NCI-H345 treated with DMSO at 0.1 percent for 48 hours (cell line): ENCODE data around the gene ZDHHC14.

ENCODE experiments used
- DNase-seq: peaks from one replicate; lab custom pipeline; 2025; ENCODE audit not compliant: unreplicated experiment; lab: John Stamatoyannopoulos, UW

Gene ZDHHC14

DNA sequence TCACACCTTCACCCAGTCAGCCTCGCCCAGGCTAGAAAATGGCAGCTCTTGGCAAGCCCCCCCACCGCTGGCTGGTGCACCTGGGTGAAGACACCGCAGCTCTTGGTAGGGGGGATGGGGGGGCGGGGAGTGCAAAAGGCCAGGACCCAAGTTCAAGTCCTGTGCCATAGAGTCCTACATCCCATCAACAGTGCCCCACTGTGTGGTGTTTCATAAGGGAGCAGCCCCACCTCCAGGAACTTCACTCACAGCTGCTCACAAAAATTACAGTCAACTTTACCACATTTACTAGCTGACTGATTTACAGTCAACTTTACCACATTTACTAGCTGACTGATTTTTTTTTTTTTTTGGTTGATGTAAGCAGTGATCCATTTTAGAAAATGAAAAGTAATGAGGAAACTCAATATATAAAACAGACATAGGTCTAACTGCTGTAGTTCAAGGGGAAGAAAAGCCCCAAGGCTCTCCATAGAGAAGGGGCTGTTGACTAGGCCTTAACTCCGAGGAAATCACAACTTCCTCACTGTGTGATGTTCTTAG, 233.1 kb downstream of the ZDHHC14 start:
- DNase-seq = no peak

DNA sequence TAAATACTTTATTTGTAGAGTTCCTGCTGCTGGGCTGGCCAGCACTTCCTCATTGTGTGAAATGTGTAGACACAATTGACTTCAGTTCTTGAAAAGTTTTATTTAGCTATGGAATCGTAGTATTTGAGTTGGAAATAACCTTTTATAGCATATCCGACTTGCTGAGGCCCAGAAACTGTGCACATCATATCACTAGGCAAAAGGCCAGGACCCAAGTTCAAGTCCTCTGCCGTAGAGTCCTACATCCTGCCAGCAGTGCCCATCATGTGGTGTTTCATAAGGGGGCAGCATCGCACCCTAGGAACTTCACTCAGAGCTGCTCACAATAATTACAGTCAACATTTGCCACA, 234.4 kb downstream of the ZDHHC14 start:
- DNase-seq = no peak

DNA sequence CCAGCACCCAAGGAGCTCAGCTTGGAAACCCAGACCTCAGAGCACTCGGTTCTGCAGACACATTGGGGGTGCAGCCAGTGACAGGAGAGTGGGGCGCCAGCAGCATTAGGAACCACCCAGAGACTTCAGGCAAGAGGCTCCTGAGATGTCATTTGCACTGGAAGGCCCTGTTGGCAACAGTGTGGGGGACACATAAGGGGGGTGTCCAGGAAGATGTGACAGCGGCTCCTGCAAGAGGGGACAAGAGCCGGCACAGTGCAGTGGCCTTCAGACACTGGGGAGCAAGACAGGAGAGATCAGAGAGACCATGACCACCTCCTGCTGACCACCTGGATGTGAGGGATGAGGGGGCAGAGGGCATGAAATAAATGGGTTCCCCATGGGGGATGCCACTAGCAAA, 235.0 kb downstream of the ZDHHC14 start:
- DNase-seq = no peak

DNA sequence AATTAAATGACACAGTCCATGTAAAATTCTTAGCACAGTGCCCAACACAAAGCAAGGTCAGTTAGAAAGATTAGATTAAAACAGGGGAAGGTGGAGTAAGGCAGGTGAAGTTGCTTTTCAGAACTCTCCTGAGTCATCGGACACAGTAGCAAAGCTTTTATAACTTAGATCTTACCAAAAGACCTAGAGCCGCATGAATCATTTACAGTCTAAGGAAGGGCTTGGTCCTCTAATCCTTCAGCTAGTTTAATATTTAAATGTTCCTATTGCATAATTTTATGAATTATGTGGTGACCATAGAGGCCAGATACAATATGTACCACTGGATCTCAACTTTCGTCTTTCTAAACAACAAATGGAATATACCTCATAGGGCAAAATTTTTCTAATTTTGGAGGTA, 240.0 kb downstream of the ZDHHC14 start:
- no peak for DNase-seq

DNA sequence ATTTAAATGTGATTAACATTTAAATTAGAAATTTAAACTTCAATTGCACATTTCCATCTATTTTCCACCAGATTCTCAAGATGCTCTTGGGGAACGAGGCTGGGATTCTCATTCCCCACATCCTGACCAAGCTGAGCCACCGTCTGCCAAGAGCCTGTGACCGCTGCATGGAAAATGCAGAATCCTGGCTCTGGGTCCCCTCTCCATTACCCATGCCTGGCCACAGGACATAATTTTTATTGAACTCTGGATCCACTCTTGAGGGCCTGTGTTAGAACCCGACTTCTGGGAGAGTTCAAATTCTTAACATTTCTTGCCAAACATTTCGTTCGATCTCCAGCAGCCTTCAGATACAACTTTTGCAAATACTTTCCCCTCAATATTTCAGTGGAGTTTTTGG, 240.4 kb downstream of the ZDHHC14 start:
- DNase-seq = no peak

DNA sequence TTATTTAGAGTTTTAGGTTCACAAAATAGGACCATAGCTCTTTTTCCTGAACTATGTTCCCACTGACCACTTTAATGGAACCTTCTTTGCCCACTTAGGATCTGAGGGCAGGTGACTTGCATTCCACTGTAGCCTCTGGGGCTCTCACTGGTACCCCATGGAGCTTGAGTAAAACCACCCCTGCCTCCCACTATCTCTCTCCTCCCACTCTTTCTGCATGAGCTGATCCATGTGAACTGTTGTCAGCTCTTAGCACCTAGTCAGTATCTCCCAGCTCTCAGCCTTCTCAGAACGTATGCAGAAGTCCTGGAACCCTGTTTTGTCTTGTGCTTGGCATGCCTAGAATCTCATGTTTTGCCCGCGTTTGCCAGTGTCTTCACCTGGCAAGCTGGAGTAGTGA, 241.4 kb downstream of the ZDHHC14 start:
- no peak for DNase-seq

DNA sequence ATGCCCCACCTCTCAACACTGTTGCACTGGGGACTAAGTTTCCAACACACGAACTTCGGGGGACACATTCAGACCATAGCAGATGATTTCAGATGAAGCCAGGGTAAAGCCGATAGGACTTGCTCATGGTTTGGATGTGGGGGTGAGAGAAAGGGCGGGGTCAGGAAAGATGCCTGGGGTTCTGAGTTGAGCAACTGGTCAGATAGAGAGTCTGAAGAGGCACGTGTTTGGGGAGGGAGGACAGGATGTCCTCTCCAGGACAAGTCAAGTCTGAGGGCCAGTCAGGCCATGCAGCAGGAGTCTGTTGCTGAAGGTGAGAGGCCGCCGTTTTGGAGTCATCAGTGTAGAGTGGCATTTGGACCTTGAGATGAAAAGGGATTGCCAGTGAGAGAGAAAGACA, 244.1 kb downstream of the ZDHHC14 start:
- no peak for DNase-seq

DNA sequence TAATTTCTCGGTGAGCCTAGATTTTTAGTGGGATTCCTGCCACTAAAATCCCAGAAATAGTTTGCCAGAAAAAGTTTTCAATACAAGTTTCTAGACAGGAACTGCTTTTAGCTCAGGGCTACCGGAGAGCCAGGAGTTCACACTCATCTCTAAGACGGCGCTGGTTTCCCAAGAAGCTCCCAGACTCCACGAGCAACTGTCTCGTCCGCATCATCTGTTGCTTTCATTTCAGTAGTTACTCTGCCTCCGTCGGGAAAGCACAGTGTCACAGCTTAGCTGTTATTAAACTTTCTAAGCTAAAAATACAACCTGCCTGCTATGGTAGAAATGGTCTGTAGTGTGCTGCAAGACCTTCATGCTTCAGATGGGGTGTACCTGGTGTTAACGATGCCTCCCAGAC, 244.8 kb downstream of the ZDHHC14 start:
- no peak for DNase-seq

DNA sequence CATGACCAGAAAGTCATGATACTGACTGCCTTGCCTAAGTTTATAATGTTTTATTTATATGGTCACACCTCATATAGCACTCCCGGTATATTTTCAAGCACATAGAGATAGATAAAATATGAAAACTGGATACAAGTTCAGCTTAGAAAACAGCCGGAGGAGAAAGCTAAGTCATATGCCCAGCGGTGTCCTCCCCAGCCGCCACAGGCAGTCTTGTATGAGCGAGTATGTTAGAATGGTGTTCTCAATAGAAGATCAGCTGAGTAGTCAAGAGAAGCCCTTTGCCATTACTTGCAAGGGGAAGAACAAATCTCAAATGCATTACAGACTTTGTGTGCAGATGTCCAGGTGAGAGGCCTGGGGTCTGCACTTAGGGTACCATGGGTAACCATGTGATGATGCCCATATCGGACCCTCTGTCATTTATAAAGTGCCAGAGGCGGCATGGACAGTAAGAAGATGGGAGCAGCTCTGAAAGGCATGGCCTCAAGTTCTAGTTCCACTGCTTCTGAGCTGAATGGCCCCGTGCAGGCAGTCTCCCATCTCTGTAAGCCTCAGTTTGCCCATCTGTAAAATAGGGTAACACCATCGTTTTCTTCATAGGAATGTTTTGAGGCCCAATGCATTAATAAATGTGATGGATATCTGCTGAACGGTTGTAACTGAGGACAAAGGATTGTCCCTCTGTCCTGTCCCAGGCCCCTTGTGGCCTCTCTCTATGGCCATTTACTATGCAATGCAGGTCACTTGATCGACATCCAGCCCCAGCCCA, 246.4 kb downstream of the ZDHHC14 start:
- DNase-seq = no peak

DNA sequence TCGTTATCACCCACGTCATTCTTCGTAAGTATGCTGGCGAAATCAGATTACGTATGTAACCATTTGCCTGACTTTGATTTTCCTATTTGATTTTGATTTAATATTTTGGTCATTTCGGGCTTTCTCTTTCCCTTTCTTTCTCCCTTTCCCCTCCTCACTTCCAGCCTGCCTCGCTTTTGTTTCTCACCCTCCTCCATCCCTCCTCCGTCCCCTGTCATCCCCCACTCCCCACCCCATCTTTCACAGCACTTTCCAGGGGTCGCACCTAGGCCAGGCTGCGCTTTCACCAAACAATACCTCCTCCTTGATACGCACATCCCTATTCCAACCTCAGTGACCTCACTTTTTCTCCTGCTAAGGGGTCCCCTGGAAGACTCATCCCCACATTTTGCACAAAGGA, 247.5 kb downstream of the ZDHHC14 start:
- no peak for DNase-seq

DNA sequence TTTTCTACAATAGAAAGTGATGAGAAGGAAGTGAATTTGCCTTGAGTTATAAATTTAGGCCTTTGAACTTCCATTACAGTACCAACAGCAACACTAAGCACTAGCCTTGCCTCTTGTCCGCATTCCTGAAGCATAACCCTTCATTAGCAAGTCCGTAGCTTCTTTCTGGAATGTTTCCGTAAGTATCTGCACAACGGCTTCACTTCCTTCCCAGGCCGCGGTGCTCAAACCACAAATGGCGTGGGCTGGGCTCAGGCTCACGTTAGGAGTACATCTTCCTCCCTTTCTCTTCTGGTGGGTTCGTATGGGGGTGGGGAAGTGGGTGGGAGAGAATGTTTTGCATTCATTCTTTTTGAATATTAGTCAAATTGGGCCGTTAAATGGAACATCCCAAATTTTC, 248.2 kb downstream of the ZDHHC14 start:
- no peak for DNase-seq

DNA sequence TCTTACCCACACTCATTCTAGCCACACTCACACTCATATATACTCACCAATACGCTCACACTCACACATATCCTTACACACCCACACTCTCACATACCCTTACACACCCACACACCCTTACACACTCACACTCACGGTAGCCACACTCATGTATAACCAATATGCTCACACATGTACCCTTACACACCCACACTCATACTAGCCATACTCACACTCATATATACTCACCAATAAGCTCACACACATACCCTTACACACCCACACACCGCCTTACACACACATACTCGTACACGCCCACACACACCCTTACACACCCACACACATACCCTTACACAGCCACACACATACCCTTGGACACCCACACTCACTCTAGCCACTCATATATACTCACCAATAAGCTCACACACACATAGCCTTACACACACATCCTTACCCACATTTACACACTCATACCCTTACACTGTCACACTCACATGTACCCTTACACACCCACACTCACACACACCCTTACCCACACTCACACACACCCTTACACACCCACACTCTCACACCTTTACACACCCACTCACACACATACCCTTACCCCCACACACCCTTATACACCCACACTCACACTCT, 249.6 kb downstream of the ZDHHC14 start:
- no peak for DNase-seq

DNA sequence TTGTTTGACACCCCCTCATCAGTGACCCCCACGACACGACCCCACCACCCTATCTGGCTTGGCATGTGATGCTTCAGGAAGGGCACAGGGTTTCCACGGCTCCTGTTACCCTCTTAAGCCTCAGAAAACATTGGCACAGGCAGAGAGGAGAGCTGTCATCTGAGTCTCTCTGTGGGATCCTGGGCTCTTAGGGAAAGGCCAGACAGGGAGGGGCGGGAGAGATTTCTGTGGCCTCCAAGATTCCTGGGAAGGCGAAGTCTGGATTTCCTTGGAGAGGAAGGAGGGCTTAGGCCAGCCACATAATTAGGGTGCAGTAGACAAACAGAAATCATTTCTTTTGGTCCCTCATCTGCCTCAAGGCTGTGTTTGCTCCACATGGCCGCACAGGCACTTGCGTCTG, 250.4 kb downstream of the ZDHHC14 start:
- DNase-seq = no peak

DNA sequence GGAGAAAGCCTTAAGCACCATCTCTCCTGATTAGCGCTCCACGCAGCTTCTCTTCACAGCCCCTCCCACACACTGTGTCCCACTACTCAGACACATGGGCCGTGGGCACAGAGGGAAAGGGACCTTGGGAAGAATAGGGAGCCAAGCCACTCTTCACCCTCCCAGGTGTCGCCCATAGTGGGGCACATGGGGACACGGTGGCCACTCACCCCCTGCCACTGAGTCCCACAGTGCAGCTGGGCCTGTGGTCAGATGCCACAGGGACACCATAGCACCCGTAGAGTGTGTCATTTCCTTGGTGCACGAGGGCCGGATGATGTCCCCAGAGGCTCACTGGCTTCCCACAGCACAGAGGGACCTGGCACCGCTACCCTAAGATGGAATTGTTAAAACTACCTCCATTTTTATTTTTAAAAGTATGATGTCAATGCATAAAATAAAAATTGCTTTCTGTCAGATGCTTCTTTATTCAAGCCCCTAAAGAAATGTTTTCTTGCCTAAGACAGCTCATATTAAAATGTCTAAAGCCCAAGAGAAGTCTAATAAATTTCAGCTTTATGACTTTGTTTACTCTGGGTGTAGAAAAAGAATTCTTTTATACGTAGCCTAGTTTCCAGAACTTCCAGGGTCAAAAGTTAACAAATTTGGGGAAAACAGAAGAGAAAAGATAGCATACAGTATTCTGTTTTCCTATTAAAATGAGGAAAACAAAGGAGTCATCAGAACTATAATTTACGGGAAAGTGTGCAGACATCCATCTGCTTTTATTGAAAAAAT, 251.0 kb downstream of the ZDHHC14 start:
- DNase-seq = no peak

DNA sequence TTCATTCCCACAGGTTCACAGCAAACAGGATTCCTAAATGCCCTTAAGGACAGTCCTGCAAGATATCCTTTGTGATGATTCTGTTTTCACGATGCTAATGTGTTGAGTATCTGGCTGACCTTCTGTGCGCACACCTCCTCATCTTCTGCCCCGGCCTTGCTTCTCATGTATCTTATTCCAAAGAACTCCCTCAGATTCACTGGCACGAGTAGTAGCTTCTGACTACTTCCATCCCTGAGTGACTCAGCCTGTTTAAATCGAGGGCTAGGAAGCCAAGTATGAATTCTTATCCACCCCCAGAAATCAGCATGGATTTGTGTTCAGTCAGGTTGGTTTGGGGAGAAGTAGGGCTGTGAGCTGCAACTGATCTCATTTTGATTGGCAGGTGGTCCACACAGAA, 251.8 kb downstream of the ZDHHC14 start:
- DNase-seq = no peak

DNA sequence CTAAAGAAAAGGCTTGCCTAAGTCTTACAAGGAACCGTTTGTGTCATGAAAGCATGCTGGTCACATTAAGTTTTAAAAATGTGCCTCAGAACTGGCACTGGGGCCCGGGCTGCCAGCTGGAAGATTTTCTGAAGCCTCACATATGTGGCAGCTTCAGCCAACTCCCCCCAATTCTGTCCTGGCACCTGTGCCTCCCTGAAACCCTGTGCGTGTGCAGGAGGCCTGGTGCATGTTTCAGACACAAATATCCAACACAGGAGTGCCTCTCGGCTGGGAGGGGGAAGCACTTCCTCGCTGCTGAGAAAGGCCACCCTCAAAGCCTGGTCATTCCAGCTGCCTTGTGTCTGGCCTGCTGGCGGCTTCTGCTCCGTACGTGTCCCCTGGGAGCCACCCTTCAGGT, 253.6 kb downstream of the ZDHHC14 start:
- DNase-seq = no peak

DNA sequence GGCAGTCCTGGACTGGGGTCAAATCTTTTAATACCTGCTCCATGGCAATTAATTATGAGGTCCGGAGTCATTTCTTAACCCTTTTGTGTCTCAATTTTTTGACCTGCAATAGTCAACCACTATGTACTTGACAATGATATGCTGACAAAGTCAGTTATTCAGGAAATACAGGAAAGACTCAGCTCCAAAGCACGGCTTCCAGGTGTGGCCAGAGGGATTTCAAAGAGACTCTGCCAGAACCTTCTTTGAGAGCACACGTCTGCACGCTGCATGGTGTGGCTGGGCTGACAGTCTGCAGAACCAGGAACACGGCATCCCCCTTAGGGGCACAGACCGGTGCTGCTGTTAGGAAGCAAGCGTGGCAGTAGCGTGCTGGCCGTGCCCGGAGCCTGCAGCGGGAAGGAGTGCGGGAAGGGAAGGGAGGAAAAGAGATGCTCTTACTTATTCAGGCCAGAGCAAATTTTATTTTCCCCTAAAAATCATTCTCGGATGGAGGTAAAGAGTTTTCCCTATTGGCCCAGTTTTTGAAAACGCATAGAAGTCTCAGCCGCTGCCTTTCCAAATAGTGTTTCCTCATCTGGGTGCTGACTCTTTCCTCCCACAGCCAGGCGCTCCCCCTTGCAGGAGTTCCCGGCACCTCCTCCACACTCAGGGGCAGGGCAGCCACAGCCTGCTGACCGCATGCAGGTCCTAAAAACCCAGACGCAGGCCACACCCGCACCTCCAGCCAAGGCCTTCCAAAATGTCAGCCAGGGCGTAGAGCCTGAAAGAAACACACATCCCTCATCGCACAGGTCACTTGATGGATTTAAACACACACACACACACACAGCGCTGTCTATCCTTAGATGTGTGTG, 254.6 kb downstream of the ZDHHC14 start:
- no peak for DNase-seq

DNA sequence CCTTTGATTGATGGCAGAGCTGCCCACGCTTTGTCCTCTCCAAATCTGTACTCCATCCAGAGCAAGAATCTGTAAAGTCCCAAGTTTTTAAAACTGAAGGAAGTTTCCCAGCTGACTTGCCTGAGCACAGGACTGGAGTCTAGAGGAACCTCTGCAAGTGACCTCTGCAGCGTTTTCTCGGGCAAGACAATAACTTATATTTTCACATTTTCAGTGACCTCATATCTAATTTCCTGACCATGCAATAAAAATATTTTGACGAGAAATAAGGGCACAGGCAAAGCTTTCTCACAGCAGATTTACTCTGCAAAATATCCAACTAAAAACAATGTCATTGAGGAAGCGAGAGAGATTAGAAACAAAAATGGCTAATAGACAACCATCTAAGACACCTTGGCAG, 256.5 kb downstream of the ZDHHC14 start:
- no peak for DNase-seq

DNA sequence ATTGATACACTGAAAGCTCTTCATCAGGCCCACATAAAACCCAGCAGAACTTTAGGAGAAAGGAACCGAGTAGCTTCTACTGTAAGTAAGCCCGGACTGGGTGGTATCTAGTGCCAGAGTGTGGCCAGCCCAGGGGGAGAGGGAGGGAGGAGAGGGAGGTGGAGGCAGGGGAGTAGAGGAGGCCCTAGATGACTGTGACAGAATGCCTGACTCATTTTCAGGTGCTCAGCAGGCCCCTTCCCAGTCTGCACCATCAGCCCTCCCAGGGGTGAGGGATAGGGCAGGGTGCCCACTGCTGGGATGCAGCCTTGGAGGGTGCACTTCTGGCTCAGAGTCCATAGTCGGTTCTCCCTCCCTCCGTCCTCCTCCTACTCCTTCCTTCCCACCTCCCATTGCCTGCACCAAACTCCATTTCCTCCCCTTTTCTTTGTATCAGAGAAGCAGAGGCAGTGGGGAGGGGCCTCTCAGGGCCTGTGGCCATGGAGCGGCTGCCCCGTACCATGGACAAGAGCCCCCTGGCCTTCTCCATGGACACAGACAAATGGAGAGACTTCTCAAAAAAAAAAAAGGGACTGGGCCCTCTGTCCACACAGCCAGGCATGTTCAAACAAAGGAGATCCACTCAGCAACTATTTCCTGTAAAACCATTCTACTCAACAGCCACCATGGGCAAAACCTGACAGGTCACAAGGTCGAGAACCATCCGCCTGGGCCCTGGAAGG, 257.1 kb downstream of the ZDHHC14 start:
- no peak for DNase-seq

DNA sequence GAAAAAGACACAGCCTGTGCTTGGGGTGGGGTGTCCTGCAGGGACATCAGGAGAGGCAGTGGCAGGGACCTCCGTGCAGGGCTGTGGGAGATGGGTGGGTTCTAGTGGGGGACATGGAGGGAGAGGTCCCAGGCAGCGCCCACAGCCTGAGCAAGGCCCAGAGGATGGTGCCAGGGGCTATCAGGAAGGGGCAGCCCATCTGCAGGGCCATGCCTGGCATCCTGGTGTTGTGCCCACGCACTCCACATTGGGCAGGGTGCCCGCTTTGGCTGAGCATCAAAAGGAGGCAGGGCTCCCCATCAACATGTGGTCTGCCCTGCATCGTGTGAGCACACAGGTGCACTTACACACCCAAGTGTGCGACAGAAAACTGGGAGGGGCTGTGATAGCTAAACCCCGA, 257.8 kb downstream of the ZDHHC14 start:
- no peak for DNase-seq
